NK-92 (cell line): Measurements from ENCODE around the gene BCR.
"Not testable (repeated sequence)": the region's sequence is repeated elsewhere in the genome, so short reads cannot be mapped to it uniquely, and the experiment has no call there.

Experiments
- DNase-seq: peaks from one replicate; lab custom pipeline; 2025; ENCODE audit not compliant: unreplicated experiment; lab: John Stamatoyannopoulos, UW

Gene BCR

GRCh38 chr22:23180301-23180892 lies at the start of gene BCR:
TSS of gene BCR (plus strand) at chr22:23180509. CDS start at chr22:23180961, 452 bp downstream.
- no peak for DNase-seq

- DNase-seq = no peak
Measured at GRCh38 chr22:23130697-23131096, 49.6 kb upstream of the BCR start.

- DNase-seq = no peak
Measured at GRCh38 chr22:23131931-23132330, 48.4 kb upstream of the BCR start.

GRCh38 chr22:23132376-23133091 lies 47.8 kb upstream of the BCR start:
- DNase-seq = no peak

- DNase-seq = no peak
Measured at GRCh38 chr22:23133922-23134321, 46.4 kb upstream of the BCR start.

- not testable (repeated sequence) for DNase-seq
Measured at GRCh38 chr22:23136991-23137390, 43.3 kb upstream of the BCR start.

- DNase-seq = no peak
Measured at GRCh38 chr22:23137468-23137867, 42.8 kb upstream of the BCR start.

GRCh38 chr22:23137905-23138561 lies 42.3 kb upstream of the BCR start:
- DNase-seq = no peak

- DNase-seq = no peak
Measured at GRCh38 chr22:23138584-23139435, 41.5 kb upstream of the BCR start.

- DNase-seq = no peak
Measured at GRCh38 chr22:23140385-23140784, 39.9 kb upstream of the BCR start.

- DNase-seq = no peak
Measured at GRCh38 chr22:23142546-23143105, 37.7 kb upstream of the BCR start.

- no peak for DNase-seq
Measured at GRCh38 chr22:23143119-23143518, 37.2 kb upstream of the BCR start.

- no peak for DNase-seq
Measured at GRCh38 chr22:23144432-23144831, 35.9 kb upstream of the BCR start.

- DNase-seq = peak; percentile 56
Measured at GRCh38 chr22:23144932-23145877, 35.1 kb upstream of the BCR start, which contains the start of gene RAB36. TSS of gene RAB36 (plus strand) at chr22:23145477. CDS start at chr22:23146617, 1,140 bp downstream.

GRCh38 chr22:23145878-23146470 lies 34.3 kb upstream of the BCR start:
- DNase-seq = no peak

- no peak for DNase-seq
Measured at GRCh38 chr22:23146478-23147205, 33.7 kb upstream of the BCR start.

GRCh38 chr22:23147617-23148387 lies 32.5 kb upstream of the BCR start:
- no peak for DNase-seq

- no peak for DNase-seq
Measured at GRCh38 chr22:23149743-23150238, 30.5 kb upstream of the BCR start.
